K562 (cell line): ENCODE results near the gene FBXO17.

Source experiments
- BDP1 ChIP-seq: IDR thresholded peaks from 3 replicates; pipeline ENCODE4 v1.6.1; 2011; ENCODE audit not compliant: insufficient read length, insufficient read depth
- CHCHD3 ChIP-seq: fragments of 250-450 bp; sonication (Bioruptor Pico); IDR thresholded peaks from 2 replicates; pipeline ENCODE4 v2.1.2; 2022; ENCODE audit warnings: mild to moderate bottlenecking
- FOXP1 ChIP-seq: sonication (generic); formaldehyde crosslinking; IDR thresholded peaks from 2 replicates; pipeline ENCODE4 v1.8.0; 2022; ENCODE audit warnings: mild to moderate bottlenecking, missing genetic modification reagents
- KDM5B ChIP-seq: fragments of 200-600 bp; sonication (generic); IDR thresholded peaks from 2 replicates; pipeline ENCODE4 v1.6.1; 2012; ENCODE audit warnings: low read depth, mild to moderate bottlenecking, moderate library complexity, low read length, control low read depth, inconsistent platforms; ENCODE audit not compliant: insufficient replicate concordance
- RAD21 ChIP-seq, 2 experiments: fragments of 250-450 bp in 1 of 2; fragments of 450-650 bp in 1 of 2; sonication (Bioruptor Pico) in 1 of 2; formaldehyde crosslinking in 1 of 2; IDR thresholded peaks in 1 of 2; conservative IDR thresholded peaks in 1 of 2; 2 replicates each; pipeline versions ENCODE4 v1.4.0 to v1.8.0; 2020 to 2022; ENCODE audit warnings: mild to moderate bottlenecking in 2 of 2, moderate library complexity in 1 of 2
- SRSF3 ChIP-seq: fragments of 200-400 bp; formaldehyde crosslinking; IDR thresholded peaks from 2 replicates; pipeline ENCODE4 v1.6.1; 2016; ENCODE audit warnings: mild to moderate bottlenecking, low read length, moderate library complexity; ENCODE audit not compliant: insufficient read depth
- TBP ChIP-seq: optimal IDR thresholded peaks from 2 replicates; pipeline ENCODE3; 2011; ENCODE audit warnings: low read depth, low read length, improper control_type of control experiment
- ZNF274 ChIP-seq: IDR thresholded peaks from 2 replicates; pipeline ENCODE4 v1.6.1; 2011; ENCODE audit warnings: low read depth, mild to moderate bottlenecking, low read length, moderate library complexity, borderline replicate concordance
- ZNF740 ChIP-seq, 3 experiments: fragments of 200-800 bp in 1 of 3; sonication (Bioruptor generic) in 1 of 3; sonication (generic) in 1 of 3; formaldehyde crosslinking in 1 of 3; IDR thresholded peaks; 2 replicates each; pipeline versions ENCODE4 v1.6.1 to v1.8.0; 2016 to 2022; ENCODE audit warnings: mild to moderate bottlenecking in 2 of 3, missing compliant biosample characterization in 2 of 3, missing genetic modification characterization in 2 of 3, missing genetic modification reagents in 1 of 3
- ZNF79 ChIP-seq: fragments of 250-450 bp; sonication (Bioruptor Pico); IDR thresholded peaks from 2 replicates; pipeline ENCODE4 v1.4.0; 2020; ENCODE audit warnings: low read depth, mild to moderate bottlenecking, moderate library complexity
- TF ChIP-seq, protein P1 (sequence below): fragments of 250-450 bp; sonication (Bioruptor Pico); IDR thresholded peaks from 2 replicates; pipeline ENCODE4 v1.4.0; 2020; ENCODE audit warnings: mild to moderate bottlenecking, moderate library complexity
- TF ChIP-seq, protein P2 (sequence below), 2 experiments: fragments of 450-650 bp in 1 of 2; sonication (generic) in 1 of 2; formaldehyde crosslinking in 1 of 2; IDR thresholded peaks; 2 replicates each; pipeline versions ENCODE4 v1.7.1 to v1.9.0; 2016 to 2022; ENCODE audit warnings: inconsistent platforms in 1 of 2, mild to moderate bottlenecking in 1 of 2, missing genetic modification reagents in 1 of 2
- TF ChIP-seq, protein P3 (sequence below), 3 experiments: IDR thresholded peaks in 2 of 3; conservative IDR thresholded peaks in 1 of 3; 2 replicates each; pipeline ENCODE4 v1.5.1; 2011 to 2012; ENCODE audit warnings: low read length in 3 of 3, mild to moderate bottlenecking in 3 of 3, control low read depth in 2 of 3, improper control_type of control experiment in 1 of 3, inconsistent platforms in 1 of 3, low read depth in 1 of 3, mixed read lengths in 1 of 3, moderate library complexity in 1 of 3; ENCODE audit not compliant: insufficient read depth in 2 of 3

- TF ChIP-seq KDM5B (no peak), SRSF3 (no peak), CHCHD3 (CRISPR knock-in tag) (no peak), TBP (no peak), ZNF740 (CRISPR knock-in tag; IDR thresholded peaks at IDR 0.05) (no peak), ZNF740 (tag; IDR thresholded peaks at IDR 0.05) (no peak), ZNF274 (no peak), FOXP1 (CRISPR knock-in tag) (no peak), ZNF79 (no peak), BDP1 (no peak), RAD21 (CRISPR knock-in tag; conservative IDR thresholded peaks at IDR 0.05 in 1 of 2, IDR thresholded peaks at IDR 0.05 in 1 of 2) (no peak)
- TF ChIP-seq, protein P1, sequence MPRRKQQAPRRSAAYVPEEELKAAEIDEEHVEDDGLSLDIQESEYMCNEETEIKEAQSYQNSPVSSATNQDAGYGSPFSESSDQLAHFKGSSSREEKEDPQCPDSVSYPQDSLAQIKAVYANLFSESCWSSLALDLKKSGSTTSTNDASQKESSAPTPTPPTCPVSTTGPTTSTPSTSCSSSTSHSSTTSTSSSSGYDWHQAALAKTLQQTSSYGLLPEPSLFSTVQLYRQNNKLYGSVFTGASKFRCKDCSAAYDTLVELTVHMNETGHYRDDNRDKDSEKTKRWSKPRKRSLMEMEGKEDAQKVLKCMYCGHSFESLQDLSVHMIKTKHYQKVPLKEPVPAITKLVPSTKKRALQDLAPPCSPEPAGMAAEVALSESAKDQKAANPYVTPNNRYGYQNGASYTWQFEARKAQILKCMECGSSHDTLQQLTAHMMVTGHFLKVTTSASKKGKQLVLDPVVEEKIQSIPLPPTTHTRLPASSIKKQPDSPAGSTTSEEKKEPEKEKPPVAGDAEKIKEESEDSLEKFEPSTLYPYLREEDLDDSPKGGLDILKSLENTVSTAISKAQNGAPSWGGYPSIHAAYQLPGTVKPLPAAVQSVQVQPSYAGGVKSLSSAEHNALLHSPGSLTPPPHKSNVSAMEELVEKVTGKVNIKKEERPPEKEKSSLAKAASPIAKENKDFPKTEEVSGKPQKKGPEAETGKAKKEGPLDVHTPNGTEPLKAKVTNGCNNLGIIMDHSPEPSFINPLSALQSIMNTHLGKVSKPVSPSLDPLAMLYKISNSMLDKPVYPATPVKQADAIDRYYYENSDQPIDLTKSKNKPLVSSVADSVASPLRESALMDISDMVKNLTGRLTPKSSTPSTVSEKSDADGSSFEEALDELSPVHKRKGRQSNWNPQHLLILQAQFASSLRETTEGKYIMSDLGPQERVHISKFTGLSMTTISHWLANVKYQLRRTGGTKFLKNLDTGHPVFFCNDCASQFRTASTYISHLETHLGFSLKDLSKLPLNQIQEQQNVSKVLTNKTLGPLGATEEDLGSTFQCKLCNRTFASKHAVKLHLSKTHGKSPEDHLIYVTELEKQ (CRISPR knock-in tag) = no peak
- TF ChIP-seq, protein P2, sequence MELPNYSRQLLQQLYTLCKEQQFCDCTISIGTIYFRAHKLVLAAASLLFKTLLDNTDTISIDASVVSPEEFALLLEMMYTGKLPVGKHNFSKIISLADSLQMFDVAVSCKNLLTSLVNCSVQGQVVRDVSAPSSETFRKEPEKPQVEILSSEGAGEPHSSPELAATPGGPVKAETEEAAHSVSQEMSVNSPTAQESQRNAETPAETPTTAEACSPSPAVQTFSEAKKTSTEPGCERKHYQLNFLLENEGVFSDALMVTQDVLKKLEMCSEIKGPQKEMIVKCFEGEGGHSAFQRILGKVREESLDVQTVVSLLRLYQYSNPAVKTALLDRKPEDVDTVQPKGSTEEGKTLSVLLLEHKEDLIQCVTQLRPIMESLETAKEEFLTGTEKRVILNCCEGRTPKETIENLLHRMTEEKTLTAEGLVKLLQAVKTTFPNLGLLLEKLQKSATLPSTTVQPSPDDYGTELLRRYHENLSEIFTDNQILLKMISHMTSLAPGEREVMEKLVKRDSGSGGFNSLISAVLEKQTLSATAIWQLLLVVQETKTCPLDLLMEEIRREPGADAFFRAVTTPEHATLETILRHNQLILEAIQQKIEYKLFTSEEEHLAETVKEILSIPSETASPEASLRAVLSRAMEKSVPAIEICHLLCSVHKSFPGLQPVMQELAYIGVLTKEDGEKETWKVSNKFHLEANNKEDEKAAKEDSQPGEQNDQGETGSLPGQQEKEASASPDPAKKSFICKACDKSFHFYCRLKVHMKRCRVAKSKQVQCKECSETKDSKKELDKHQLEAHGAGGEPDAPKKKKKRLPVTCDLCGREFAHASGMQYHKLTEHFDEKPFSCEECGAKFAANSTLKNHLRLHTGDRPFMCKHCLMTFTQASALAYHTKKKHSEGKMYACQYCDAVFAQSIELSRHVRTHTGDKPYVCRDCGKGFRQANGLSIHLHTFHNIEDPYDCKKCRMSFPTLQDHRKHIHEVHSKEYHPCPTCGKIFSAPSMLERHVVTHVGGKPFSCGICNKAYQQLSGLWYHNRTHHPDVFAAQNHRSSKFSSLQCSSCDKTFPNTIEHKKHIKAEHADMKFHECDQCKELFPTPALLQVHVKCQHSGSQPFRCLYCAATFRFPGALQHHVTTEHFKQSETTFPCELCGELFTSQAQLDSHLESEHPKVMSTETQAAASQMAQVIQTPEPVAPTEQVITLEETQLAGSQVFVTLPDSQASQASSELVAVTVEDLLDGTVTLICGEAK (IDR thresholded peaks at IDR 0.05) = no peak
- TF ChIP-seq, protein P2 (CRISPR knock-in tag; IDR thresholded peaks at IDR 0.05) = no peak
- TF ChIP-seq, protein P3, sequence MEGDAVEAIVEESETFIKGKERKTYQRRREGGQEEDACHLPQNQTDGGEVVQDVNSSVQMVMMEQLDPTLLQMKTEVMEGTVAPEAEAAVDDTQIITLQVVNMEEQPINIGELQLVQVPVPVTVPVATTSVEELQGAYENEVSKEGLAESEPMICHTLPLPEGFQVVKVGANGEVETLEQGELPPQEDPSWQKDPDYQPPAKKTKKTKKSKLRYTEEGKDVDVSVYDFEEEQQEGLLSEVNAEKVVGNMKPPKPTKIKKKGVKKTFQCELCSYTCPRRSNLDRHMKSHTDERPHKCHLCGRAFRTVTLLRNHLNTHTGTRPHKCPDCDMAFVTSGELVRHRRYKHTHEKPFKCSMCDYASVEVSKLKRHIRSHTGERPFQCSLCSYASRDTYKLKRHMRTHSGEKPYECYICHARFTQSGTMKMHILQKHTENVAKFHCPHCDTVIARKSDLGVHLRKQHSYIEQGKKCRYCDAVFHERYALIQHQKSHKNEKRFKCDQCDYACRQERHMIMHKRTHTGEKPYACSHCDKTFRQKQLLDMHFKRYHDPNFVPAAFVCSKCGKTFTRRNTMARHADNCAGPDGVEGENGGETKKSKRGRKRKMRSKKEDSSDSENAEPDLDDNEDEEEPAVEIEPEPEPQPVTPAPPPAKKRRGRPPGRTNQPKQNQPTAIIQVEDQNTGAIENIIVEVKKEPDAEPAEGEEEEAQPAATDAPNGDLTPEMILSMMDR (IDR thresholded peaks at IDR 0.05 in 2 of 3, conservative IDR thresholded peaks at IDR 0.05 in 1 of 3; ENCODE audit: insufficient read depth in 2 of 3, low read depth in 1 of 3, low read length in 3 of 3) = no peak
These were observed 4.3 kb upstream of the FBXO17 start for GRCh38 chr19:38979812-38980211.
